Measurements from ENCODE around the gene VTA1.

Gene VTA1

DNA sequence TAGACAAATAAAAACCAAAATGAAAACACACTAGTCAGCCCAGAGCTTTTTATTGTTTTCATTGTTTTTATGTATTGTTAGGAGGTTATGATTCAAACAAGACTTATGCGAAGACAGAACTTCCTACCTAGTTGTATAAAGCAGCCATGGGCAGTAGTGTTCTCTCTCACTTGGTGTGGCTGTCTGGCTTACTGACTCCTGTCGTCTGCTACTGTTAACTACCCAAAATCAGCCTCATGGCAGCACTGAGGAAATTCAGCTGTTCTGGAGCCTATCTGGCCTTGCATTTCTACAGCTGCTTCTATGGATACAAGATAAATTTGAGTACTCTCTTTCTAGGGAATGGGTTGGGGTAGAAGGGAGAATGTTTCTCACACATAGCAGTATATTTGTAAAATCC, 20.4 kb downstream of the VTA1 start:
- TF ChIP-seq, protein P1, sequence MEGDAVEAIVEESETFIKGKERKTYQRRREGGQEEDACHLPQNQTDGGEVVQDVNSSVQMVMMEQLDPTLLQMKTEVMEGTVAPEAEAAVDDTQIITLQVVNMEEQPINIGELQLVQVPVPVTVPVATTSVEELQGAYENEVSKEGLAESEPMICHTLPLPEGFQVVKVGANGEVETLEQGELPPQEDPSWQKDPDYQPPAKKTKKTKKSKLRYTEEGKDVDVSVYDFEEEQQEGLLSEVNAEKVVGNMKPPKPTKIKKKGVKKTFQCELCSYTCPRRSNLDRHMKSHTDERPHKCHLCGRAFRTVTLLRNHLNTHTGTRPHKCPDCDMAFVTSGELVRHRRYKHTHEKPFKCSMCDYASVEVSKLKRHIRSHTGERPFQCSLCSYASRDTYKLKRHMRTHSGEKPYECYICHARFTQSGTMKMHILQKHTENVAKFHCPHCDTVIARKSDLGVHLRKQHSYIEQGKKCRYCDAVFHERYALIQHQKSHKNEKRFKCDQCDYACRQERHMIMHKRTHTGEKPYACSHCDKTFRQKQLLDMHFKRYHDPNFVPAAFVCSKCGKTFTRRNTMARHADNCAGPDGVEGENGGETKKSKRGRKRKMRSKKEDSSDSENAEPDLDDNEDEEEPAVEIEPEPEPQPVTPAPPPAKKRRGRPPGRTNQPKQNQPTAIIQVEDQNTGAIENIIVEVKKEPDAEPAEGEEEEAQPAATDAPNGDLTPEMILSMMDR (IDR thresholded peaks at IDR 0.05; ENCODE audit: control insufficient read depth, extremely low read depth, insufficient read depth), result no peak
- DNase-seq (ENCODE audit: low read depth), result no peak
- no peak overlapping the region for H3K4me3 ChIP-seq (ENCODE audit: low read depth, low read length)

DNA sequence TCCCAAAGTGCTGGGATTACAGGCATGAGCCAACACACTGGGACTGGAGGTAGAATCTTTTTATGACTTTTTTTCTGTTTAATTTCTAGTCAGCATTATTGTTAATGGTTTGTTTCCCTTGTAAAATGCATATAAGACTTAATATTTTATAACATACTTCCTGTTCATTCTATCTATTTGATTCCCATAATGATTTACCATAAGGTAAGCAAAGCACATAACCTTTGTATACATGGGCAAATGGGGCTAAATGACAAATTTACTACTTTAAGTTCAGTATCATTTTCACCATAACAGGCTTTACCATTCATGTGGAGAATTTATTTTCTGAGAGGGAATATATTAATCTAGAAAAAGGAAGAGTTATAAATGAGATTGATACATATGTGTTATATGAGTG, 24.3 kb downstream of the VTA1 start:
- TF ChIP-seq, protein P1 (IDR thresholded peaks at IDR 0.05; ENCODE audit: control insufficient read depth, extremely low read depth, insufficient read depth), result no peak
- H3K4me3 ChIP-seq (ENCODE audit: low read depth, low read length), result no peak overlapping the region
- no peak for DNase-seq (ENCODE audit: low read depth)

- TF ChIP-seq, protein P1 (IDR thresholded peaks at IDR 0.05; ENCODE audit: control insufficient read depth, extremely low read depth, insufficient read depth), result no peak
- no peak overlapping the region for H3K4me3 ChIP-seq (ENCODE audit: low read depth, low read length)
- DNase-seq (ENCODE audit: low read depth), result no peak
Measured at GRCh38 chr6:142172758-142173157, 25.7 kb downstream of the VTA1 start.

GRCh38 chr6:142173980-142174379, 26.9 kb downstream of the VTA1 start:
- H3K4me3 ChIP-seq (ENCODE audit: low read depth, low read length), result no peak overlapping the region
- no peak for DNase-seq (ENCODE audit: low read depth)
- TF ChIP-seq, protein P1 (IDR thresholded peaks at IDR 0.05; ENCODE audit: control insufficient read depth, extremely low read depth, insufficient read depth), result no peak

GRCh38 chr6:142174703-142175102, 27.6 kb downstream of the VTA1 start:
- no peak for DNase-seq (ENCODE audit: low read depth)
- H3K4me3 ChIP-seq (ENCODE audit: low read depth, low read length), result no peak overlapping the region
- TF ChIP-seq, protein P1 (IDR thresholded peaks at IDR 0.05; ENCODE audit: control insufficient read depth, extremely low read depth, insufficient read depth), result no peak

- DNase-seq (ENCODE audit: low read depth), result no peak
- TF ChIP-seq, protein P1 (IDR thresholded peaks at IDR 0.05; ENCODE audit: control insufficient read depth, extremely low read depth, insufficient read depth), result no peak
- no peak overlapping the region for H3K4me3 ChIP-seq (ENCODE audit: low read depth, low read length)
Measured at GRCh38 chr6:142178129-142178528, 31.1 kb downstream of the VTA1 start.

DNA sequence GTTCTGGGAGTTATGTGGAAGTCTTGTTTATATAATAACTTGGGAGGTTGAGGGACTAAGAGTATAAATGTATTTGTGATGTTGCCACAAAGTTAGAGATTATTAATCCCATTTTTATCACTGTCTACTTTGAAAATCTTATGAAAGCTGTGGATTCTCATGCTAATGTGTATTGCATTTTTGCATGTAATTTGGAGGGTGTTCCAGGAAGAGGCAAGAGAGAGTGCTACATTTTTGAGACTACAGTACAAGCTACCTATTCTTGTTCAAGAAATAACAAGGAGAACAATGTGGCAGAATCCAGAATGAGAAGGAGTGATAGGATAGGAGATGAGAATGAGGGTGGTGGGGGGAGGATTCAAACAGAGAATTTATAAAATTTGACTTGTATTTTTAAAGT, 34.9 kb downstream of the VTA1 start:
- DNase-seq (ENCODE audit: low read depth), result no peak
- TF ChIP-seq, protein P1 (IDR thresholded peaks at IDR 0.05; ENCODE audit: control insufficient read depth, extremely low read depth, insufficient read depth), result no peak

More for the DNA sequence above, 34.9 kb downstream of the VTA1 start:
- H3K4me3 ChIP-seq (ENCODE audit: low read depth, low read length), result no peak overlapping the region
